WTC11 (cell line): Measurements from ENCODE around the gene LRFN2.

ENCODE experiments used
- ATF3 ChIP-seq: sonication (generic); formaldehyde crosslinking; conservative IDR thresholded peaks from 2 replicates; pipeline ENCODE4 v1.8.1; 2022; ENCODE audit warnings: mild to moderate bottlenecking, missing genetic modification reagents
- CTCF ChIP-seq: fragments of 200-600 bp; IDR thresholded peaks from 2 replicates; pipeline ENCODE4 v1.8.0; 2022; ENCODE audit warnings: antibody characterized with exemption
- E2F4 ChIP-seq: sonication (generic); formaldehyde crosslinking; IDR thresholded peaks from 2 replicates; pipeline ENCODE4 v1.8.1; 2022; ENCODE audit warnings: low read depth, mild to moderate bottlenecking, moderate library complexity, missing genetic modification reagents, borderline replicate concordance
- ESRRA ChIP-seq: sonication (generic); formaldehyde crosslinking; IDR thresholded peaks from 2 replicates; pipeline ENCODE4 v1.8.1; 2022; ENCODE audit warnings: mild to moderate bottlenecking, missing genetic modification reagents, borderline replicate concordance
- HMGXB4 ChIP-seq: sonication (generic); formaldehyde crosslinking; IDR thresholded peaks from 2 replicates; pipeline ENCODE4 v1.8.1; 2023; ENCODE audit warnings: mild to moderate bottlenecking, moderate library complexity, missing genetic modification reagents
- MAX ChIP-seq: sonication (generic); formaldehyde crosslinking; IDR thresholded peaks from 2 replicates; pipeline ENCODE4 v1.8.0; 2022; ENCODE audit warnings: mild to moderate bottlenecking, missing genetic modification reagents
- NR2C2 ChIP-seq: sonication (generic); formaldehyde crosslinking; IDR thresholded peaks from 2 replicates; pipeline ENCODE4 v1.8.0; 2022; ENCODE audit warnings: mild to moderate bottlenecking, missing genetic modification reagents
- TEAD4 ChIP-seq: sonication (generic); formaldehyde crosslinking; IDR thresholded peaks from 2 replicates; pipeline ENCODE4 v1.8.0; 2022; ENCODE audit warnings: mild to moderate bottlenecking, missing genetic modification reagents
- TP53 ChIP-seq: sonication (generic); formaldehyde crosslinking; IDR thresholded peaks from 2 replicates; pipeline ENCODE4 v1.8.1; 2023; ENCODE audit warnings: mild to moderate bottlenecking, missing genetic modification reagents
- USF2 ChIP-seq: sonication (generic); formaldehyde crosslinking; IDR thresholded peaks from 2 replicates; pipeline ENCODE4 v1.8.1; 2023; ENCODE audit warnings: mild to moderate bottlenecking, missing genetic modification reagents, moderate library complexity
- ZNF423 ChIP-seq: fragments of 250-450 bp; sonication (Bioruptor Pico); IDR thresholded peaks from 2 replicates; pipeline ENCODE4 v2.1.2; 2022; ENCODE audit warnings: mild to moderate bottlenecking, moderate library complexity

GRCh38 chr6:40477246-40478126, 109.7 kb downstream of the LRFN2 start:
- TF ChIP-seq CTCF (no peak), ATF3 (CRISPR knock-in tag) (no peak), MAX (CRISPR knock-in tag) (no peak), HMGXB4 (CRISPR knock-in tag) (no peak), USF2 (no peak), TEAD4 (CRISPR knock-in tag) (no peak), TP53 (no peak), NR2C2 (CRISPR knock-in tag) (no peak), ESRRA (CRISPR knock-in tag) (no peak), E2F4 (CRISPR knock-in tag) (no peak), ZNF423 (CRISPR knock-in tag) (no peak)
